ENCODE results near the gene NUDC. TPM values are rescaled to one million over a fixed set of nuclear protein-coding genes. Genes with fewer than 3 reads are reported as not detected.

The NUDC gene
- total RNA-seq, 1 experiment from 2014 or later = 161 TPM

DNA sequence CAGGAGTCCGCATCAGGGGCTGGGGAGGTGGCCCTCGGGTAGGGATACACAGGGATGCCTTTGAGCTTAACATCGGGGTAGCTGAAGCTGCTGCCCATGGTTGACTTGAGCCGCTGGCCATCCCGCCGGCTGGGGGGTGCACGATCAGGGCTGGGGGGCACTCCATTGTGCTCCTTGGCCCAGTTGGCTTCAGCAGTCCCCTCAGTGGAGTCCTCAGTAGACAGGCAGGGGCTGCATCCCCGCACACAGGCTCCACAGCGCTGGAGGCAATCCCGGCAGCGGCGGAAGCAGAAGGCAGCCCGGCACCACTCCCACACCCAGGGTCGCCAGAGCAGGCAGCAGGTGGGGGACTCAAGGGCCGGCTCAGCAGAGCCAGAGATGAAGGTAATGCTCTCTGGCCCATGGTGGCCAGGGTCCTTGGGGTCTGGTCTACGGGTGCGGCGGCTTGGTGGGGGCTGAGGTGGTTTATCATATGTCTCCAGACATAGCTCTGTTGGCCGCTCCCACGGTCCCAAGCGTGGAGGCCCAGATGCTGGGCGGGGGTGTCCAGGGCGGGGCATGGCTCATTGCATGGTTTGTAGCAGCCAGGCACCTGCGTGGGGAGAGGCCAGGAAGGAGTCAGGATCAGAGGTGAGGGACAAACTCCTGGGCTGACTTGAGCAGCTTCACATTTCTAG, 30.4 kb downstream of the NUDC start:
- intact Hi-C loops (cut with micrococcal nuclease; ENCODE audit: unreplicated experiment) (no loop called here), in situ Hi-C loops (cut with HindIII; ENCODE audit: low pct_unique_long_range_greater_than_20kb, low sequenced_read_pairs) (no loop called here)
- no peak overlapping the region for H3K27ac ChIP-seq (ENCODE audit: low read length)

DNA sequence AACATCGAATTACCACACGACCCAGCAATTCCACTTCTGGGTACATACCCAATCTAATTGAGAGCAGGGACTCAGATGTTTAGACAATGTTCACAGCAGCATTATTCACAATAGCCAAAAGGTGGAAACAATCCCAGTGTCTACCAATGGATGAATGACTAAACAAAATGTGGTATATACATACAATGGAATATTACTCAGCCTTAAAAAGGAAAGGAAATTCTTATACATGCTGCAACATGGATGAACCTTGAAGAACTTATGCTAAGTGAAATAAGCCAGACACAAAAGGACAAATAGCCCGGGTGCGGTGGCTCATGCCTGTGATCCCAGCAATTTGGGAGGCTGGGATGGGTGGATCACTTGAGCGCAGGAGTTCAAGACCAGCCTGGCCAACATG, 31.8 kb downstream of the NUDC start:
- no peaks in the 10 kb centered on the region for H3K27me3 ChIP-seq (ENCODE audit: control insufficient read depth, insufficient read depth, low read length)
- ATAC-seq = no peak
- BruUV-seq (replicated peaks) = no TSS peak
- no peaks in the 10 kb centered on the region for H3K36me3 ChIP-seq (ENCODE audit: control insufficient read depth, insufficient read depth, low read length)
- no peak for TF ChIP-seq SIN3A (IDR thresholded peaks at IDR 0.05; ENCODE audit: borderline replicate concordance, insufficient read depth, low read depth, low read length)
- TF ChIP-seq POLR2AphosphoS5 (IDR thresholded peaks at IDR 0.05; ENCODE audit: low read depth, low read length) = no peak
- TF ChIP-seq TCF7L2 (IDR thresholded peaks at IDR 0.05; ENCODE audit: low read depth, low read length) = no peak
- TF ChIP-seq, protein P1, sequence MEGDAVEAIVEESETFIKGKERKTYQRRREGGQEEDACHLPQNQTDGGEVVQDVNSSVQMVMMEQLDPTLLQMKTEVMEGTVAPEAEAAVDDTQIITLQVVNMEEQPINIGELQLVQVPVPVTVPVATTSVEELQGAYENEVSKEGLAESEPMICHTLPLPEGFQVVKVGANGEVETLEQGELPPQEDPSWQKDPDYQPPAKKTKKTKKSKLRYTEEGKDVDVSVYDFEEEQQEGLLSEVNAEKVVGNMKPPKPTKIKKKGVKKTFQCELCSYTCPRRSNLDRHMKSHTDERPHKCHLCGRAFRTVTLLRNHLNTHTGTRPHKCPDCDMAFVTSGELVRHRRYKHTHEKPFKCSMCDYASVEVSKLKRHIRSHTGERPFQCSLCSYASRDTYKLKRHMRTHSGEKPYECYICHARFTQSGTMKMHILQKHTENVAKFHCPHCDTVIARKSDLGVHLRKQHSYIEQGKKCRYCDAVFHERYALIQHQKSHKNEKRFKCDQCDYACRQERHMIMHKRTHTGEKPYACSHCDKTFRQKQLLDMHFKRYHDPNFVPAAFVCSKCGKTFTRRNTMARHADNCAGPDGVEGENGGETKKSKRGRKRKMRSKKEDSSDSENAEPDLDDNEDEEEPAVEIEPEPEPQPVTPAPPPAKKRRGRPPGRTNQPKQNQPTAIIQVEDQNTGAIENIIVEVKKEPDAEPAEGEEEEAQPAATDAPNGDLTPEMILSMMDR (IDR thresholded peaks at IDR 0.05) = no peak
- TF ChIP-seq, protein P2, sequence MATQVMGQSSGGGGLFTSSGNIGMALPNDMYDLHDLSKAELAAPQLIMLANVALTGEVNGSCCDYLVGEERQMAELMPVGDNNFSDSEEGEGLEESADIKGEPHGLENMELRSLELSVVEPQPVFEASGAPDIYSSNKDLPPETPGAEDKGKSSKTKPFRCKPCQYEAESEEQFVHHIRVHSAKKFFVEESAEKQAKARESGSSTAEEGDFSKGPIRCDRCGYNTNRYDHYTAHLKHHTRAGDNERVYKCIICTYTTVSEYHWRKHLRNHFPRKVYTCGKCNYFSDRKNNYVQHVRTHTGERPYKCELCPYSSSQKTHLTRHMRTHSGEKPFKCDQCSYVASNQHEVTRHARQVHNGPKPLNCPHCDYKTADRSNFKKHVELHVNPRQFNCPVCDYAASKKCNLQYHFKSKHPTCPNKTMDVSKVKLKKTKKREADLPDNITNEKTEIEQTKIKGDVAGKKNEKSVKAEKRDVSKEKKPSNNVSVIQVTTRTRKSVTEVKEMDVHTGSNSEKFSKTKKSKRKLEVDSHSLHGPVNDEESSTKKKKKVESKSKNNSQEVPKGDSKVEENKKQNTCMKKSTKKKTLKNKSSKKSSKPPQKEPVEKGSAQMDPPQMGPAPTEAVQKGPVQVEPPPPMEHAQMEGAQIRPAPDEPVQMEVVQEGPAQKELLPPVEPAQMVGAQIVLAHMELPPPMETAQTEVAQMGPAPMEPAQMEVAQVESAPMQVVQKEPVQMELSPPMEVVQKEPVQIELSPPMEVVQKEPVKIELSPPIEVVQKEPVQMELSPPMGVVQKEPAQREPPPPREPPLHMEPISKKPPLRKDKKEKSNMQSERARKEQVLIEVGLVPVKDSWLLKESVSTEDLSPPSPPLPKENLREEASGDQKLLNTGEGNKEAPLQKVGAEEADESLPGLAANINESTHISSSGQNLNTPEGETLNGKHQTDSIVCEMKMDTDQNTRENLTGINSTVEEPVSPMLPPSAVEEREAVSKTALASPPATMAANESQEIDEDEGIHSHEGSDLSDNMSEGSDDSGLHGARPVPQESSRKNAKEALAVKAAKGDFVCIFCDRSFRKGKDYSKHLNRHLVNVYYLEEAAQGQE (IDR thresholded peaks at IDR 0.05; ENCODE audit: insufficient read depth in 1 of 2, low read depth in 2 of 2, low read length in 1 of 2) = no peak
- intact Hi-C loops (cut with micrococcal nuclease; ENCODE audit: unreplicated experiment) = no loop called here
- peaks cover 7% of the 10 kb centered on the region; the same call in 1 of the 2 replicates for H3K4me1 ChIP-seq (ENCODE audit: control insufficient read depth, insufficient read depth, low read length)
- in situ Hi-C loops (cut with HindIII; ENCODE audit: low pct_unique_long_range_greater_than_20kb, low sequenced_read_pairs) = no loop called here
- ChIA-PET CTCF (no interaction called here), POLR2A (interaction anchor here (0.6 kb wide), 1 partner anchor 20 kb away, joined by 3 read pairs; no protein-coding TSS in a partner anchor)
- no peak overlapping the region for H3K4me3 ChIP-seq (ENCODE audit: low read depth in 2 of 2, low read length in 2 of 2)
- H3K27ac ChIP-seq (ENCODE audit: low read length) = no peak overlapping the region
- H3K9me3 ChIP-seq (ENCODE audit: control insufficient read depth, insufficient read depth, low read depth, low read length) = peaks cover 6% of the 10 kb centered on the region; the same call in 1 of the 2 replicates
- no peak for DNase-seq (ENCODE audit: low read depth, low spot score)

More for the DNA sequence above, 30.4 kb downstream of the NUDC start:
- ChIA-PET CTCF (no interaction called here), POLR2A (no interaction called here)
- Histone ChIP-seq H3K36me3 (ENCODE audit: control insufficient read depth, insufficient read depth, low read length) (no peaks in the 10 kb centered on the region), H3K4me1 (ENCODE audit: control insufficient read depth, insufficient read depth, low read length) (peaks cover 7% of the 10 kb centered on the region; the same call in 1 of the 2 replicates), H3K4me3 (ENCODE audit: low read depth in 2 of 2, low read length in 2 of 2) (no peak overlapping the region), H3K9me3 (ENCODE audit: control insufficient read depth, insufficient read depth, low read depth, low read length) (peaks cover 6% of the 10 kb centered on the region; the same call in 1 of the 2 replicates), H3K27me3 (ENCODE audit: control insufficient read depth, insufficient read depth, low read length) (no peaks in the 10 kb centered on the region)
- no TSS peak for BruUV-seq (replicated peaks)
- ATAC-seq = no peak
- no peak for TF ChIP-seq POLR2AphosphoS5 (IDR thresholded peaks at IDR 0.05; ENCODE audit: low read depth, low read length)
- TF ChIP-seq, protein P1 (IDR thresholded peaks at IDR 0.05) = no peak
- no peak for TF ChIP-seq TCF7L2 (IDR thresholded peaks at IDR 0.05; ENCODE audit: low read depth, low read length)
- TF ChIP-seq, protein P2 (IDR thresholded peaks at IDR 0.05; ENCODE audit: insufficient read depth in 1 of 2, low read depth in 2 of 2, low read length in 1 of 2) = no peak
- no peak for TF ChIP-seq SIN3A (IDR thresholded peaks at IDR 0.05; ENCODE audit: borderline replicate concordance, insufficient read depth, low read depth, low read length)
- DNase-seq (ENCODE audit: low read depth, low spot score) = no peak

All from Panc1 (cell line).